GM18519 (cell line): Measurements from ENCODE around the gene DEDD.
A peak's percentile ranks its signal among the peaks of the same experiment; 100 is the strongest.

Experiments used
- ATAC-seq: cut with Tn5 transposase; IDR thresholded peaks from one replicate; pipeline ENCODE4 v1.9.1; 2021; ENCODE audit warnings: mild to moderate bottlenecking, moderate library complexity; ENCODE audit not compliant: unreplicated experiment, low FRiP score

The DEDD gene

GRCh38 chr1:161132410-161133219, at the start of gene DEDD:
DEDD (minus strand) TSS chr1:161132667; CDS start chr1:161124462, 8,205 bp downstream.
- ATAC-seq = peak; percentile 91

- peak; percentile 32 for ATAC-seq
These were observed 49.7 kb upstream of the DEDD start for GRCh38 chr1:161182214-161182613.

- no peak for ATAC-seq
These were observed 48.2 kb upstream of the DEDD start for GRCh38 chr1:161180639-161181038.

GRCh38 chr1:161179698-161180097, 47.2 kb upstream of the DEDD start:
- no peak for ATAC-seq

- ATAC-seq = no peak
These were observed 45.4 kb upstream of the DEDD start for GRCh38 chr1:161177936-161178244.

GRCh38 chr1:161177112-161177935, 44.9 kb upstream of the DEDD start, which contains the start of gene B4GALT3:
B4GALT3 (minus strand) TSS chr1:161177507; CDS start chr1:161176060, 1,447 bp downstream.
- ATAC-seq = peak; percentile 47

- no peak for ATAC-seq
These were observed 44.1 kb upstream of the DEDD start for GRCh38 chr1:161176468-161177111.

GRCh38 chr1:161175771-161176453, 43.4 kb upstream of the DEDD start:
- no peak for ATAC-seq

GRCh38 chr1:161174911-161175310, 42.4 kb upstream of the DEDD start:
- no peak for ATAC-seq

- ATAC-seq = no peak
These were observed 41.2 kb upstream of the DEDD start for GRCh38 chr1:161173711-161174110.

GRCh38 chr1:161172776-161173376, 40.4 kb upstream of the DEDD start:
- no peak for ATAC-seq

- ATAC-seq = no peak
These were observed 39.9 kb upstream of the DEDD start for GRCh38 chr1:161172349-161172748.

- ATAC-seq = no peak
These were observed 39.2 kb upstream of the DEDD start for GRCh38 chr1:161171696-161172095.

- ATAC-seq = no peak
These were observed 38.7 kb upstream of the DEDD start for GRCh38 chr1:161171191-161171590.

GRCh38 chr1:161168906-161169305, 36.4 kb upstream of the DEDD start:
- ATAC-seq = no peak

GRCh38 chr1:161166669-161167548, 34.4 kb upstream of the DEDD start:
- ATAC-seq = no peak

- peak; percentile 84 for ATAC-seq
These were observed 33.5 kb upstream of the DEDD start, which contains the start of gene PPOX for GRCh38 chr1:161165742-161166668. PPOX (plus strand) TSS chr1:161166426; CDS start chr1:161166848, 422 bp downstream.
